ENCODE measurements around the gene FHL1. TPM values are rescaled to one million over a fixed set of nuclear protein-coding genes. Genes with fewer than 3 reads are reported as not detected.
"Not testable (repeated sequence)": the region's sequence is repeated elsewhere in the genome, so short reads cannot be mapped to it uniquely, and the experiment has no call there.

FHL1 gene
- total RNA-seq, 1 experiment from 2014 or later = 20.0 TPM

DNA sequence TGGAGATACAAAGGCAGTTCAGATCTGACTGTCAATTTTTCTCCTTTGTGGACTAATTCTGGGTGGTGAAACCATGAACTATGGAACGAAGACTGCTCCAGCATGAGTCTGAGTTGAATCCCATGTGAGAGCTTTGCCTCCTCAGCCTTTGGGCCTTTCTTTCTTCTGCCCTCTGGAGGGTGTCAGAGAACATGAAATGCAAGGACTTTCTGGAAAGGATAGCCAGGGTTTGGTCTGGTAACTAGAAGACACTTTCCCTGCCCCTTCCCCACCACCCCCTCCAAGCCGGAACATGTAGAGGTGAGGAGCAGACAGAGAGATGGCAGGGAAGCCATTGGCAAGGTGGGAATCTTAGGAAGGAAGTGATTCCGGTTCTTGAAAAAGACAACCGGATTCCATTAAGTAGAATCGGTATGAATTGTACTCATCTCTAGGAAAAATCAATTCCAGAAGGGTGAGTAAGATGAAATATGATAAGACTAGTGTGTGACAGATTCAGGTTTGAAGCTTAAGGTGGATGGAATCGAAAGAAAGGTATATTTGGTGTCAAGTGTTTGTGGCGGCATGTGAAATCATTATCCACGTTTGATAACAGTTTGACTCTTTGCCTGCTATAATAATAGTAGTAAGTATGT lies 19.0 kb downstream of the FHL1 start (continued):
- TF ChIP-seq, protein P1, sequence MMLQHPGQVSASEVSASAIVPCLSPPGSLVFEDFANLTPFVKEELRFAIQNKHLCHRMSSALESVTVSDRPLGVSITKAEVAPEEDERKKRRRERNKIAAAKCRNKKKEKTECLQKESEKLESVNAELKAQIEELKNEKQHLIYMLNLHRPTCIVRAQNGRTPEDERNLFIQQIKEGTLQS (IDR thresholded peaks at IDR 0.05) = no peak
- TF ChIP-seq EZH2phosphoT487 (IDR thresholded peaks at IDR 0.05; ENCODE audit: borderline replicate concordance) (no peak), JUND (IDR thresholded peaks at IDR 0.05) (no peak)

DNA sequence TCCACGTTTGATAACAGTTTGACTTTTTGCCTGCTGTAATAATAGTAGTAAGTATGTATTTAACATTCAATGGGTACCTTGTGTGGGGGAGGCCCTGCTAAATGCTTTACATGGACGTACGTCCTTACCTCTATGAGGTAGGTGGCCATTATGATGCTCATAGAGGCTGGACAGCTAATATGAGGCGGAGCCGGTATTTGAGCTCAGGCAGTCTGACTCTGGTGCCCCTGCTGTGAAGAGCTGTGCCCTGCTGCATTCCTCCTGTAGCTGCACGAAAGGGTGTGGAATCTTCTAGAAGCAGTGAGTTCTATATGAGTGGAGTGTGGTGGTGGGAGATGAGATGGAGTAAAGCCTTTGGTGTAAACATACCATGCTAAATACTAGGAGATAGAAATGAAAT lies 20.7 kb downstream of the FHL1 start:
- BruUV-seq (replicated peaks); H3K4me3 ChIP-seq (replicated peaks in 1 of 2; ENCODE audit: low read depth in 1 of 2, low read length in 2 of 2); CTCF ChIA-PET; H3K9me3 ChIP-seq (ENCODE audit: control insufficient read depth in 1 of 2, insufficient read depth in 1 of 2, low read depth in 1 of 2, low read length in 2 of 2); DNase-seq (ENCODE audit: low read depth, low spot score); H3K9me2 ChIP-seq (ENCODE audit: insufficient read depth); H3K27ac ChIP-seq (ENCODE audit: low read depth, low read length); H3K79me2 ChIP-seq (ENCODE audit: insufficient read depth, low read length); RAD21 ChIA-PET (ENCODE audit: low non-redundant PET in 1 of 2, low total read pairs in 2 of 2, uncharacterized antibody in 2 of 2, unreplicated experiment in 2 of 2); ATAC-seq; H4K20me1 ChIP-seq (ENCODE audit: insufficient read depth); H3K9ac ChIP-seq (ENCODE audit: low read length); POLR2A ChIA-PET; H3K27me3 ChIP-seq (ENCODE audit: insufficient read depth, low read length); H3K4me2 ChIP-seq (ENCODE audit: low read length); H2AFZ ChIP-seq (ENCODE audit: low read depth, low read length, poor library complexity, severe bottlenecking); H3K36me3 ChIP-seq (ENCODE audit: control insufficient read depth in 1 of 2, insufficient read depth in 2 of 2, low read length in 2 of 2): not testable (repeated sequence)
- intact Hi-C loops (cut with micrococcal nuclease) = loop anchor here (10.0 kb wide), 2 partner anchors 97 to 527 kb away; no protein-coding TSS in a partner anchor
- peaks cover 0 to 15% of the 10 kb centered on the region in 2 experiments; a peak in 1 of 4 replicates for H3K4me1 ChIP-seq (ENCODE audit: control insufficient read depth in 1 of 2, insufficient read depth in 2 of 2, low read length in 2 of 2)

- ATAC-seq (no peak), DNase-seq (ENCODE audit: low read depth, low spot score) (no peak)
- no peaks in the 10 kb centered on the region for H3K9me2 ChIP-seq (ENCODE audit: insufficient read depth)
- H3K9me3 ChIP-seq (ENCODE audit: control insufficient read depth in 1 of 2, insufficient read depth in 1 of 2, low read depth in 1 of 2, low read length in 2 of 2) = no peaks in the 10 kb centered on the region
- no peaks in the 10 kb centered on the region for H3K79me2 ChIP-seq (ENCODE audit: insufficient read depth, low read length)
- ChIA-PET POLR2A (no interaction called here), RAD21 (ENCODE audit: low non-redundant PET in 1 of 2, low total read pairs in 2 of 2, uncharacterized antibody in 2 of 2, unreplicated experiment in 2 of 2) (no interaction called here), CTCF (no interaction called here)
- H3K27ac ChIP-seq (ENCODE audit: low read depth, low read length) = no peak overlapping the region
- no peaks in the 10 kb centered on the region for H3K36me3 ChIP-seq (ENCODE audit: control insufficient read depth in 1 of 2, insufficient read depth in 2 of 2, low read length in 2 of 2)
- H3K9ac ChIP-seq (ENCODE audit: low read length) = no peak overlapping the region
- no peak overlapping the region for H3K4me2 ChIP-seq (ENCODE audit: low read length)
- H3K4me3 ChIP-seq (replicated peaks in 1 of 2; ENCODE audit: low read depth in 1 of 2, low read length in 2 of 2) = no peak overlapping the region
- BruUV-seq (replicated peaks) = no TSS peak
- H4K20me1 ChIP-seq (ENCODE audit: insufficient read depth) = no peaks in the 10 kb centered on the region
- peaks cover 0 to 12% of the 10 kb centered on the region in 2 experiments; a peak in 1 of 4 replicates for H3K4me1 ChIP-seq (ENCODE audit: control insufficient read depth in 1 of 2, insufficient read depth in 2 of 2, low read length in 2 of 2)
- H3K27me3 ChIP-seq (ENCODE audit: insufficient read depth, low read length) = no peaks in the 10 kb centered on the region
- intact Hi-C loops (cut with micrococcal nuclease) = loop anchor here (10.0 kb wide), 2 partner anchors 96 to 526 kb away; no protein-coding TSS in a partner anchor
- H2AFZ ChIP-seq (ENCODE audit: low read depth, low read length, poor library complexity, severe bottlenecking) = no peak overlapping the region
- TF ChIP-seq, protein P2, sequence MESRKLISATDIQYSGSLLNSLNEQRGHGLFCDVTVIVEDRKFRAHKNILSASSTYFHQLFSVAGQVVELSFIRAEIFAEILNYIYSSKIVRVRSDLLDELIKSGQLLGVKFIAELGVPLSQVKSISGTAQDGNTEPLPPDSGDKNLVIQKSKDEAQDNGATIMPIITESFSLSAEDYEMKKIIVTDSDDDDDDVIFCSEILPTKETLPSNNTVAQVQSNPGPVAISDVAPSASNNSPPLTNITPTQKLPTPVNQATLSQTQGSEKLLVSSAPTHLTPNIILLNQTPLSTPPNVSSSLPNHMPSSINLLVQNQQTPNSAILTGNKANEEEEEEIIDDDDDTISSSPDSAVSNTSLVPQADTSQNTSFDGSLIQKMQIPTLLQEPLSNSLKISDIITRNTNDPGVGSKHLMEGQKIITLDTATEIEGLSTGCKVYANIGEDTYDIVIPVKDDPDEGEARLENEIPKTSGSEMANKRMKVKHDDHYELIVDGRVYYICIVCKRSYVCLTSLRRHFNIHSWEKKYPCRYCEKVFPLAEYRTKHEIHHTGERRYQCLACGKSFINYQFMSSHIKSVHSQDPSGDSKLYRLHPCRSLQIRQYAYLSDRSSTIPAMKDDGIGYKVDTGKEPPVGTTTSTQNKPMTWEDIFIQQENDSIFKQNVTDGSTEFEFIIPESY (IDR thresholded peaks at IDR 0.05; ENCODE audit: extremely low read depth, insufficient replicate concordance, low read length) = no peak
- TF ChIP-seq FOSL1 (IDR thresholded peaks at IDR 0.05; ENCODE audit: low read depth) (no peak), EZH2phosphoT487 (IDR thresholded peaks at IDR 0.05; ENCODE audit: borderline replicate concordance) (no peak), POLR2AphosphoS5 (IDR thresholded peaks at IDR 0.05; ENCODE audit: low read depth, low read length) (no peak), SP1 (IDR thresholded peaks at IDR 0.05; ENCODE audit: low read depth) (no peak), EZH2 (IDR thresholded peaks at IDR 0.05) (no peak), CEBPB (IDR thresholded peaks at IDR 0.05; ENCODE audit: low read depth) (no peak), YY1 (IDR thresholded peaks at IDR 0.05; ENCODE audit: extremely low read depth, insufficient replicate concordance, low read depth, low read length) (no peak)
- TF ChIP-seq, protein P1 (IDR thresholded peaks at IDR 0.05) = no peak
- TF ChIP-seq, protein P3, sequence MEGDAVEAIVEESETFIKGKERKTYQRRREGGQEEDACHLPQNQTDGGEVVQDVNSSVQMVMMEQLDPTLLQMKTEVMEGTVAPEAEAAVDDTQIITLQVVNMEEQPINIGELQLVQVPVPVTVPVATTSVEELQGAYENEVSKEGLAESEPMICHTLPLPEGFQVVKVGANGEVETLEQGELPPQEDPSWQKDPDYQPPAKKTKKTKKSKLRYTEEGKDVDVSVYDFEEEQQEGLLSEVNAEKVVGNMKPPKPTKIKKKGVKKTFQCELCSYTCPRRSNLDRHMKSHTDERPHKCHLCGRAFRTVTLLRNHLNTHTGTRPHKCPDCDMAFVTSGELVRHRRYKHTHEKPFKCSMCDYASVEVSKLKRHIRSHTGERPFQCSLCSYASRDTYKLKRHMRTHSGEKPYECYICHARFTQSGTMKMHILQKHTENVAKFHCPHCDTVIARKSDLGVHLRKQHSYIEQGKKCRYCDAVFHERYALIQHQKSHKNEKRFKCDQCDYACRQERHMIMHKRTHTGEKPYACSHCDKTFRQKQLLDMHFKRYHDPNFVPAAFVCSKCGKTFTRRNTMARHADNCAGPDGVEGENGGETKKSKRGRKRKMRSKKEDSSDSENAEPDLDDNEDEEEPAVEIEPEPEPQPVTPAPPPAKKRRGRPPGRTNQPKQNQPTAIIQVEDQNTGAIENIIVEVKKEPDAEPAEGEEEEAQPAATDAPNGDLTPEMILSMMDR (IDR thresholded peaks at IDR 0.05 in 2 of 3, conservative IDR thresholded peaks at IDR 0.05 in 1 of 3; ENCODE audit: borderline replicate concordance in 1 of 3, insufficient read depth in 1 of 3, low read depth in 2 of 3, low read length in 2 of 3) = no peak
Measured at GRCh38 chrX:136168929-136169735, 21.8 kb downstream of the FHL1 start.
